ENCODE results near the gene PCBP3.
"Not testable (repeated sequence)": the region's sequence is repeated elsewhere in the genome, so short reads cannot be mapped to it uniquely, and the experiment has no call there.

The PCBP3 gene

DNA sequence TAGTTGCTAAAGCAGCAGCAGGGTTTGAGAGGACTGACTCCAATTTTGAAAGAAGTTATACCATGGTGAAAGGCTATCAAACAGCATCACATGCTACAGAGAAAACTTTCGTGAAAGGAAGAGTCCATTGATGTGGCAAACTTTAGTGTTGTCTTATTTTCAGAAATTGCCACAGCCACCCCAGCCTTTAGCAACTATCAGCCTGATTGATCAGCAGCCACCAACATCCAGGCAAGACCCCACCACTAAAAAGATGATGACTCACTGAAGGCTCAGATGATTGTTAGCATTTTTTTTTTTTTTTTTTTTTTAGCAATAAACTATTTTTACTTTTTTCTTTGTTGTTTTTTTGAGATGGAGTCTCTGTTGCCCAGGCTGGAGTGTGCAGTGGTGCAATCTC is 35.3 kb downstream of the PCBP3 start:
- not testable (repeated sequence) for DNase-seq (ENCODE audit: low read depth)

DNA sequence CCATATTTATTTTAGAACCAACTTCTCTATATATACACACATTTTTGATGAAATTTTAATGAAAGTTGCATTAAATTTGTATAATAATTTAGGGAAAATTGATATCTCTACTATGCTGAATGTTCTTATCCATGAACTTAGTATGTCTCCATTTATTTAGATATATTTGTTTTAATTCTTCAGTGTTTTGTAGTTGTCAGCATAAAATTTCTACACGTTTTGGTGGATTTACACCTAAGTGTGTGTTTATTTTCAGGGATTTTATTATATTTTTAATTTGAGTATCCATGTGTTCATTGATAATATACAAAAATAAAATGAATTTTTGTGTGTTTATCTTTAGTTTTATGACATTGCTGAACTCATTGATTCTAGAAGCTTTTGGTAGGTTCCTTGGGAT is 36.7 kb downstream of the PCBP3 start:
- no peak for DNase-seq (ENCODE audit: low read depth)

DNA sequence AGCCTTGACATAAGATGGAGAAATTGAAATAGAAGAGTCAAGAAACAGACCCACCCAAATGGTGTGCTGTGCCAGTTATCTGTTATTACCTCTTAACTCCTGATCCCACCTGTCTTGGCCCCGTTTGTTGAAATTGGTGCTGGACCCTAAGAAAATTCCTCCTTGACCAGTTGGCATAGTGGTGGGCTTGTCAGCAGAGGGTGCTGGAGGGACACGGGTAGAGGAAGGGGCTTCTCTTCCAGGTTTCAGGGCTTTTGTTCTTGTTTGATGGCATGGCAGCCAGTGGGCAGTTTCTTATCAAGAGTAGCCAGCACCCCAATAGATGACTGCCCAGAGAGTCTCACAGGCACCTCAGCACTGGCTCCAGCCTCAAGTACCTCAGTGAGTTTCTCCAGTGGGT is 51.6 kb downstream of the PCBP3 start:
- DNase-seq (ENCODE audit: low read depth): no peak

DNA sequence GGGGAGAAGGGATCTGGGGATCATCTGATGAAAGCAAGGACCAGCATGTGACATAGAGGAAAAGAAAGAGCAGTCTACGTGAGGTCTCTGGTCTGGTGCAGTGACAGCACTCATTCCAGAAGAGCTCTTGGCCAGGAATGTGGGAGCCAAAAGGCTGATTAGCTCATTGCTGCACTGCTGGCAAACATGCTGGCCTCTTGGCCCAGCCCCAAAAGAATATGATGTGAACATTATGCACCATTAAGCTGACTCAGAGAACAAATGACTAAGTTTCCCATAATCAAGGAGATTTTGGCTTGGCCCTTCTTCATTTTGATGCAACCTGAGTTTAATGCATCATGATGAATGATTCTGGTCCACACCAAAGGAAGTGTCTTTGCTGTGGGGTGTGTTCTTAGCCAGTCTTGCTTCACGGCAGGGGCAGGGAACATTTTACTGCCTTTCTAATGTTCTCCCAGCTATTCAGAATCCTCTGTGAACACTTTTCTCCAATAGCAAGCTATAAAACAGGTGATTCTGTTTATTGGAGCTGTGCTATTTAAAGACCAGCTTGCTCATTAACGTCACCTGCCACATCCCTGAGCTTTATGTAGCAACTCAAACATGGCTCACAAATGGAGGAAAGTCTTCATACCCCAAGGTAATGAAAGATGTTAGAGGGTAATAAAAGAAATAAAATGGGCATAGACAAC is 55.1 kb downstream of the PCBP3 start:
- DNase-seq (ENCODE audit: low read depth): peak; percentile 93

DNA sequence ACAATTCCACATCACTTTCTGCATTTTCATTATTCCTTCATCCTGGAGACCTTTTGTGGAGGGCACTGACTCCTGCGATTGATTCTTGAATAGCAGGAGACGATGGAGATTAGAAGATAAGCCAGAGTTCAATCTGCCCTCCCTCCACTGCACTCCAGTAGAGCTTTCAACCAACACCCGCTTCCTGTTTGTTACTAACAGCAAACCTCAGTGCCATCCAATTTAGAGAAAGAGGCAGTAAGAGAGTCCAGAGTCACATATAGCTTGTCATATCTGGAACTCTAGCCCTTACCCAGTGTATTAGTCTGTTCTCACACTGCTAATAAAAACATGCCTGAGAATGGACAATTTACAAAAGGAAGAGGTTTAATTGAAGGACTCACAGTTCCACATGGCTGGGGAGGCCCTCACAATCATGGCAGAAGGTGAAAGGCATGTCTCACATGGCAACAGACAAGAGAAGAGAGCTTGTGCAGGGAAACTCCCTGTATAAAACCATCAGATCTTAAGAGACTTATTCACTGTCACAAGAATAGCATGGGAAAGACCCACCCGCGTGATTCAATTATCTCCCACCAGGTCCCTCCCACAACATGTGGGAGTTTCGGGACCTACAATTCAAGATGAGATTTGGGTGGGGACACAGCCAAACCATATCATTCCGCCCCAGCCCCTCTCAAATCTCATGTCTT is 55.9 kb downstream of the PCBP3 start:
- no peak for DNase-seq (ENCODE audit: low read depth)

DNA sequence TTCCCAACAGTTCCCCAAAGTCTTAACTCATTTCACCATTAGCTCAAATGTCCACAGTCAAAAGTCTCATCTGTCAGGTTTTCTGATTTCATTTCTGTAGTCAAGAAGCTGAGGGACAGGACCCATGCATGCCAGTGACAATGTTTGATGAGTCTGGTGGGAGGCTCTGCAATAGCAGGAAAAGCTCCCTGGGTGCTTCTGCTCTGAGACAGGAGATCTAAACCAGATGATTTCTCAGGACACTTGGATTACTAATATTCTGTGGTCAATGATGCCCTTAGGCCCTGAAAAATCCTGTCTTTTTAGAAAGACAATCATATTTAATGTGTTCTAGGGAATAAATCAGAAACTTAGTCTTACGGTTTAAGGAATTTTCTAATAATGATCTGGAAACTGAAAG is 56.4 kb downstream of the PCBP3 start:
- no peak for DNase-seq (ENCODE audit: low read depth)

DNA sequence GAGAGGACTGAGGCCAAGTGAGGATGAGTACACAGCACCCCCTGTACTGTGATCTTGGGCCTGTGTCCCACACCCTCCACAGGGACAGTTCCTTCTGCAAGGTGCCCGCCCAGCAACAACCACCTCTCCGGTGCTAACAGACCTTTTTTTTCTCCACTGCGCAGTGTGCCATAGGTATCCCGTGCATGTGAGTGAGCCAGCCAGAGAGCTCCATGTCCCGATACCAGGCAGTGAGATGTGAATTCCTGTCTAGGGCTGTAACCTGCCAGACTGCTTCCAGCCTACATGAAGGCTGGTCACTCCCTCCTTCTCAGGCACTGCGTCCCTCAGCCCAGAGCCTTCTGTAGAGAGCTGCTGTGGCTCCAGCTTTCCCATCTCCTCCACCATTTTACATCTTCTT is 56.9 kb downstream of the PCBP3 start:
- no peak for DNase-seq (ENCODE audit: low read depth)

DNA sequence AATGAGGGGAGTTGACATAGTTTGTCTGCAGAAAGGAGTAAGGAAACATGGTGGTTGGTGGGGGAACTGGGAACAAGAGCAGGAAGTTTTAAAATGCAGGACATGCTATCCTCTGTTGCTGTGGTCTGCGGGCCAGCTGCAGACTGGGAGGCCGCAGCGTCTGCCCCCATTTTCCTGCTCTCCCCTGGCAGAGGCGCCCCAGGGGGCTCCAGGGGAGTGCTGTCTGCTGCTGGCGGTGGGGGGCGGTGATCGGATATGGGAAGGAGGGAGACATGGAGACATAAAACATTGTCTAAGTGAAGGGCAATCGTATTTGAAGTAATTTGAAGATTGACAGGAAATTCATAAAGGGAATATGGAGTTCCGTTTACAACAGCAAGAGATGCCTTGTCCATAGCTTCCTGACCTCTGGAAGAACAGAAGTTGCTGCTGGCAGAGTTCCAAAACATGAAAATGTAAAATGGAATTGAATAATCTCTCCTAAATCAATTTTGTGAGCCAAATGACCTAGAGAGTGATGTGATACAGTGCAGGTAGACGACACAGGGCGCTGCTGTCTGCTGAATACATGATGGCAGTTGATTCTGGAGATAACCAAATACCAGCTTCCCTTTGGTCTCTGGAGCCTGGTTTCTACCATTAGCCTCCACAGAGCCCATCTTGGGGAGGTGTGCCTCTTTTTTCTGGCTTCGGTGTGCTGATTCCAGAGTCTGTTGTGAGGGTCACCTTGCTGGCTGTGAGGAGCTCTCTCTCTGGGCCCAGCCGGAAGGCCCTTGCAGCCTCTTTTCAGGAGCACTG is 61.0 kb downstream of the PCBP3 start:
- no peak for DNase-seq (ENCODE audit: low read depth)

DNA sequence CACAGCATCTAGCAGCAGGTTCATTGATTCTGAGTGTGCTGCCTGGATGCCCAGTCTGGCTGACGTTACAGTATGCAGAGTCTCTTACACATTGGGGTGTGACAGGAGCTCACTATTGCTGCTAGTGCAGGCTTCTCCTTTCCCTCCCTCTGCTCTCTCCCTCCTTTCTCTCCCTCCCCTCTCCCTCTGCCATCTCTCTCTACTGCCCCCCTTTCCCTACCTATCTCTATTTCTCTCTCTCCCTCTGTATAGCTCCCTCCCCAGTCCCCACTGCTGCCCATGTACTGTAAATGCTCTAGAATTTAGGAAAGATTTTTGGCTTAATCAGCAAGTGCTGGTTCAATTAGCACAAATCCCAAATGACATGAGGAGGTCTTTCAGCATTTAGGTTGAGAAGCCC is 62.8 kb downstream of the PCBP3 start:
- DNase-seq (ENCODE audit: low read depth): no peak

DNA sequence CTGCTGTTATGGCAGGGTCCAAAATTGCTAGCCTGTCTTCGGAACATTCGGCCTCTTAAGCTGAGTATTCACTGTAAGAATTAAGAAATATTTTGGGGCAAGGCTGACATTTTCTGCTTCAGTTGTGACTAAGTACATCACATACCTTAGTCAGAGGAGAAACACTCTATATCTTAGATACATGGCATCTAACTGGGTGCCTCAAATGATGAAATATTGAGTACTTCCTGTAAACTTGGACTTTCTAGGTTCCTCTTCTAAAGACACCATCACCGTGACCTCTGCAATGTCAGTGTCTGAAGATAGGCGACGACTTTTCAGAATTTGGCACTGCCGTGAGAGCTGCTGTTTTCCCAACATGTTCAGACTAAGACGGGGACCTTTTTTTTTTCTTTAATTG is 65.6 kb downstream of the PCBP3 start:
- no peak for DNase-seq (ENCODE audit: low read depth)

DNA sequence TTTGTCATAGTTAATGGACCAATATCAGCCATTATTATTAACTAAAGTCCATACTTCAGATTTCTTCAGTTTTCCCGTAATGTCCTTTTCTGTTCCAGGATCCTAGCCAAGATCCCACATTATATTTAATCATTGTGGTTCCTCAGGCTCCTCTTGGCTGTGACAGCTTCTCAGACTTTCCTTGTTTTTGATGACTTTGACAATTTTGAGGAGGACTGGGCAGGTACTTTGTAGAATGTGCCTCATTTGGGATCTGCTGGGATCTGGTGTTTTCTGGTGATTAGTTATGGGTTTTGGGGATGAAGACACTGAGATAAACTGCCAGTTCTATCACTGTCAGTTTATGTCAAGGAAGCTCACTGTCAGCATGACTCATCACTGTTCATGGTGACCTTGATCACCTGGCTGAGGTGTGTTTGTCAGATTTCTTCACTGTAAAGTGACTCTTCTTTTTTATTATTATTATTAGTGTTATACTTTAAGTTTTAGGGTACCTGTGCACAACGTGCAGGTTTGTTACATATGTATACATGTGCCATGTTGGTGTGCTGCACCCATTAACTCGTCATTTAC is 66.3 kb downstream of the PCBP3 start:
- DNase-seq (ENCODE audit: low read depth): no peak

DNA sequence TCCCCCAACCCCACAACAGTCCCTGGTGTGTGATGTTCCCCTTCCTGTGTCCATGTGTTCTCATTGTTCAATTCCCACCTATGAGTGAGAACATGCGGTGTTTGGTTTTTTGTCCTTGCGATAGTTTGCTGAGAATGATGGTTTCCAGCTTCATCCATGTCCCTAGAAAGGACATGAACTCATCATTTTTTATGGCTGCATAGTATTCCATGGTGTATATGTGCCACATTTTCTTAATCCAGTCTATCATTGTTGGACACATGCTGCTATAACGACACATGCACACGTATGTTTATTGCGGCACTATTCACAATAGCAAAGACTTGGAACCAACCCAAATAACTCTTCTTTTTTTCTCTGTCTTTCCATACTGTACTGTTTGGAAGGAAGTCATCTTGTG is 66.8 kb downstream of the PCBP3 start:
- DNase-seq (ENCODE audit: low read depth): not testable (repeated sequence)

DNA sequence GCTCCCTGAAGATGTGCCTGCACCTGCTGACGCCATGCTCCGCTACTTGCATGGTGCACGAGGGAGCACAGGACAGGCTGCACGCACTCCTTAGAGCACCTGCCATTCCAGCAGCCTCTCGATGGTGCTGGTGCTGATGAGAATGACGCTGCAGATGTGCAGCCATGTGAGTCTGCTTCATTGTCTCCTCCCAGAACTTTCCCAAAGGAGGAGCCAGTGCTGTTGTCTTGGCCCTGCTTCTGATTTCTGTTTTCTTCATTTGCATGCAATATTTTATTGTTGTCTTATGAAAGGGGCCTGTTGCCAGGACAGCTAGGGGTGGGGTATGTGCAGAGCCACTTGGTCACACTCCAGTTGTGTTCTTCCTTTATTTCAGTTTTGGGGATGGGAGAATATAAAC is 70.1 kb downstream of the PCBP3 start:
- DNase-seq (ENCODE audit: low read depth): no peak

DNA sequence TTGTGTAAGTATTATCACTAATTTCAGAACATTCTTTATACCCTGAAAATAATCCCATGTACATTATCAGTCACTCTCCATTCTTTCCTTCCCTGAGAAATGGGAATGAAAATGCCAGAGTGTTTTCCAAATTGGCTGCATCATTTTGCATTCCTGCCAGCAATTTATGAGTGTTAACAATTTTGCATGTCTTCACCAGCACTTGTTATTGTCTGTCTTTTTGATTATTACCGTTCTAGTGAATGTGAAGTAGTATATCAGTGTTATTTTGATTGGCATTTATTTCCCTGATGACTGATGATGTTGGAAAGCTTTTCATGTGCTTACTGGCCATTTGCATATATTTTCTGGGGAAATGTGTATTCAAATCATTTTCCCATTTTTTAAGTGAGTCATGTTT is 71.9 kb downstream of the PCBP3 start:
- no peak for DNase-seq (ENCODE audit: low read depth)

DNA sequence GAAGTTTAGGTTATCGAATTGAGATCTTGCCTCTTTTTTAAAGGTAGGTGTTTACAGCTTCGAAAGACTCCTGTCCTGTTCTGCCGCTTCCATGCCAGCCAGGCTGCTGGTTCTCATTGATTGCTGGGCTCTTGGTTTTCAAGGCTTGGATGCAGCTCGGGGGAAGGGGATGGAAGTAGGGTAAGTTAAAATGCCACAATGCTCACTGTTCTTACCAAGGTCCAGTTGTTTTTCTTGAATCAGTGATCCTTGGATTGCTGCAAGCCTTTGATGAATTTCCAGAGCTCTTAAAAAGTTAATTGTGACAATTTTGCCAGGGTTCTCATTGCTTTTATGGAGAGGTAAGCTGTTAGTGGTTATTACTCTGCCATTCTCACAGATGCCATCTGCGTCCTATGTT is 74.9 kb downstream of the PCBP3 start:
- DNase-seq (ENCODE audit: low read depth): no peak

DNA sequence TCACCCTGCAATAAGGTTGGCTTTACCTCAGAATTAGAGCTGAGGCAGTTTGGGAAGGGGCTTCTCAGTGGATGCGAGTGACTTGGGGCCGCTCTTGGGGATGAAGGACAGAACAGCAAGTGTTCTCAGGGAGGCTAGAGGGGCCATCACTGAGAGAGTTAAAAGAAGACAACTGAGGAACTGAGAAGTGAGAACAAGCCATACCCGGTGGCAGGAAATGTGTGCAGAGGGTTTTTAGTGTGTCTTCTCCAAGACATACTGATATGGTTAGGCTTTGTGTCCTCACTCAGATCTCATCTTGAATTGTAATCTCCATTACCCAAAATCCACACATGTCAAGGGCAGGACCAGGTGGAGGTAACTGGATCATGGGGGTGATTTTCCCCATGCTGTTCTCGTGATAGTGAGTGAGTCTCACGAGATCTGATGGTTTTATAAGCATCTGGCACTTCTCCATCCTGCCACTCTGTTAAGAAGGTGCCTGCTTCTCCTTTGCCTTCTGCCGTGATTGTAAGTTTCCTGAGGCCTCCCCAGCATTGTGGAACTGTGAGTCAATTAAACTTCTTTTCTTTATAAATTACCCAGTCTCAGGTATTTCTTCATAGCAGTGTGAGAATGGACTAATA is 75.8 kb downstream of the PCBP3 start:
- no peak for DNase-seq (ENCODE audit: low read depth)

DNA sequence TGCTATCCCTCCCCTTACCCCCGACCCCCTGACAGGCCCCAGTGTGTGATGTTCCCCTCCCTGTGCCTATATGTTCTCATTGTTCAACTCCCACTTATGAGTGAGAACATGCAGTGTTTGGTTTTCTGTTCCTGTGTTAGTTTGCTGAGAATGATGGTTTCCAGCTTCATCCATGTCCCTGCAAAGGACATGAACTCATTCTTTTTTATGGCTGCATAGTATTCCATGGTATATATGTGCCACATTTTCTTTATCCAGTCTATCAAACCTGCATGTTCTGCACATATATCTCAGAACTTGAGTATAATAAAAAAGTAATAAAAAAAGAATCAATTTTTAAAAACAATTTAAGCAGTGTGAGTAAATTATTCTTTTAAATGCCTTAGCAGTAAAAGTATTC is 76.7 kb downstream of the PCBP3 start:
- DNase-seq (ENCODE audit: low read depth): not testable (repeated sequence)

DNA sequence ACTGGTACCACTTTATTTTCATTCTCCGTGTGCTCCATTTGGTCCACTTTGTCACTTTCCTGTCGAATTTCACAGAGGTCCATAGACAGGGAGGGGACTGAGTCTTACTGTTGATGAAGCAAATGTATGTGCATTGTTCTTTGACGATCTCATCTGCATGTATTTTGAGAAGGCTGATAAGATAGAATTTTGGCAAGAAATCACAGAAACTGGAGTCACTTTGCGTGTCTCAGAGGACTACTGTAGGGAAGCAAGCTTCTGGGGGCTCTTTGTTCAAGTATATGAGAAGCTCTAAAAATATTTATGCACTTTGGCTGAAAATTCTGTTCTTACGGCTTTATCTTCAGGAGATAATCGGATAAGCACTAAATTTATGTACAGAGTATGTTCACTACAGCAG is 78.1 kb downstream of the PCBP3 start:
- no peak for DNase-seq (ENCODE audit: low read depth)

DNA sequence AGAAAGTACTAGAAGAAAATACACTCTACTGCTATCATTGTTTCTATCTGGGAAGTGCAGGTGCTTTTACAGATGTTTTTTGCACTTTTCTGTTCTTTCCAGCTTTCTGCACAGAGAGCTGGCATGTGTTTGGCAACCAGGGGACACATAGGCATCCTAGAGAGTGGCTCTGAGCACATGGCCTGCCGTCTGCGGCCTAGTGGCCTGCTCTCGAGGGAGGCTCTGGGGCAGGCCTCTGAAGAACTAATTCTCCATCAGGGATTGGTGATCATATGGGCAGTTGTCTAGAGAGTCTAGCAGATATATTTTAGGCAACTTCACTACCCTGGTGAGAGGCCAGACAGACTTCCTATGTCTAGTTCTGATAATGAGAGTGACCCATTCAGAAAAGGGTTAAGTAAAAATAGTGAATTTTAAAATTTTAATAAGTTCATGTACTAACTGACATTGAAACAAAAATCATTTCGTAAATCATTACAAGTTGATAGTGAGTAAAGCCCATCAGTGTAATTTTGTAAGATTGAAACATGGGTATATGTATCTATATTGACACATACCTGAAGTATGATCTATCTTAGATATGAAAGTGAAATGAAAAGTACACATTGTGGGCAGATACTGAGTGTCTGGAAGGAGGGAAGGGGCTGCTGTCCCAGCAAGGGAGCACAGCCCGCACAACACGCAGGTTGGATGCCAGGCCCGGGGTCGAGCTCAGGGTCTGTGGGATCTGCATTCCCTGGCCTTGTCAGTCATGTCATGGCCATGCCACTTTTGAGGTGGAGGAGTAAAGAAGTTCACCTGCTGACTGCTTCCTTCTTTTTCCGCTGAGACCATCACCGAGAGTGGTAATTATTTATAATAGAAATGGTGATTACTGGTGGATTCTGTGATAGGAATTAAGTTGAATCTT is 79.8 kb downstream of the PCBP3 start:
- DNase-seq (ENCODE audit: low read depth): no peak

DNA sequence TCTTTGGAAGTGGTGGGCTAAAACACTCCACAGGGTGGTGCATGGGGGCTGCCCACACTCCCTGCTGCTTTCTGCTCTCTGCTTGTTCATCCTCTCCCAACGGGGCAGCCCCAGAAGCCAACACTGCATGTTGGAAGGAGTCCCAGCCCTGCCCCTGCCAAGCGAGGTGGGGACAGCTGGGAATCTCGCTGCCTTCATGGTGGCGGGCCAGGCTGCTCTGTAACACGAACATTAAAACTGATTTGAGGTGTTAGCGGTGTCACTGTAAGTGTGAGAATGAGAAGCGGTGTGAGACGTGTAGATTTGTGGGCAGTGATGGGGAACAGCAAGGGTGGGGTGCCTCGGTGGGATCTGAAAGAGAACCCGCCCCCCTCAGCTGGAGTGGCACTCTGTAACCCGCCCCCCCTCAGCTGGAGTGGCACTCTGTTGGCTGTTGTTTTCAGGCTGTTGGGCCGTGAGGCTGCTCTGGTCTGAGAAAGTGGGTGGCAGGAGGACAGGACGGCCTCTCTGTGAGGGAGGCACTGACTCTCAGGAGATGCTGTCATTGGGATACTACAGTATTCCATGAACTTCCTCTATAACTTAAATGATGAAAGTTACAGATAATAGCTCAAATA is 80.9 kb downstream of the PCBP3 start:
- DNase-seq (ENCODE audit: low read depth): no peak
